Measurements from ENCODE around the gene ZSWIM8.

DNA sequence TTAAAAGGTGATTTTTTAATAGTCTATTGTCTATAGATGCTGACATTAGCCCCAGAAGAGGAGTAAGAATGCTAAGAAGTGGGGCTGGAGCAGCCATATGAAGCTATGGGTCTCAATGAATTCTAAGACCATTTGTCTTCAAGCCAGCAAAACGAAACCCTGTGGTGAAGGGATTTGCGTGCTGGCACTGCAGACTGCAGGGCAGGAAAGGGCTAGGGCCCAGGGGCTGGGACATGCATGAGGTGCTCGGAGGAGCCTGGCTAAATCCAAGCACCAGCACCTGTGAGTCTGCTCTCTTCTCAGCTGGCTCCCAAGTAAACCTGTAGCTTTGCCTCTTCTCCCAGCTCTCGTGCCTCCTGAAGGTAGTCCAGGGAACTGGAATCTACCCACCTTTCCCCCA lies 27.3 kb downstream of the ZSWIM8 start:
- TF ChIP-seq EP300 (IDR thresholded peaks at IDR 0.05), result no peak
- TF ChIP-seq, protein P1, sequence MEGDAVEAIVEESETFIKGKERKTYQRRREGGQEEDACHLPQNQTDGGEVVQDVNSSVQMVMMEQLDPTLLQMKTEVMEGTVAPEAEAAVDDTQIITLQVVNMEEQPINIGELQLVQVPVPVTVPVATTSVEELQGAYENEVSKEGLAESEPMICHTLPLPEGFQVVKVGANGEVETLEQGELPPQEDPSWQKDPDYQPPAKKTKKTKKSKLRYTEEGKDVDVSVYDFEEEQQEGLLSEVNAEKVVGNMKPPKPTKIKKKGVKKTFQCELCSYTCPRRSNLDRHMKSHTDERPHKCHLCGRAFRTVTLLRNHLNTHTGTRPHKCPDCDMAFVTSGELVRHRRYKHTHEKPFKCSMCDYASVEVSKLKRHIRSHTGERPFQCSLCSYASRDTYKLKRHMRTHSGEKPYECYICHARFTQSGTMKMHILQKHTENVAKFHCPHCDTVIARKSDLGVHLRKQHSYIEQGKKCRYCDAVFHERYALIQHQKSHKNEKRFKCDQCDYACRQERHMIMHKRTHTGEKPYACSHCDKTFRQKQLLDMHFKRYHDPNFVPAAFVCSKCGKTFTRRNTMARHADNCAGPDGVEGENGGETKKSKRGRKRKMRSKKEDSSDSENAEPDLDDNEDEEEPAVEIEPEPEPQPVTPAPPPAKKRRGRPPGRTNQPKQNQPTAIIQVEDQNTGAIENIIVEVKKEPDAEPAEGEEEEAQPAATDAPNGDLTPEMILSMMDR (IDR thresholded peaks at IDR 0.05), result no peak
- TF ChIP-seq POLR2AphosphoS5 (IDR thresholded peaks at IDR 0.05), result no peak
